GM12878 (cell line): ENCODE measurements around the gene ITGA1. TPM values are rescaled to one million over a fixed set of nuclear protein-coding genes. Genes with fewer than 3 reads are reported as not detected.
A peak's percentile ranks its signal among the peaks of the same experiment; 100 is the strongest.

ENCODE experiments used
- ATAC-seq: fragments of 200-7000 bp; cut with Tn5 transposase; 3 replicates; pipeline ENCODE4 v1.9.1; 2020; ENCODE audit warnings: mild to moderate bottlenecking, moderate library complexity
- BruUV-seq: library from RNA; stranded (reverse); fragments of 400-500 nt; replicated peaks from 2 replicates; lab custom pipeline; 2021; lab: Mats Ljungman, UMichigan
- CTCF ChIA-PET: fragments of 300-600 bp; sonication (Branson Sonifier 250); formaldehyde crosslinking; extraction: SDS; loops from one replicate; lab custom pipeline; 2021; ENCODE audit warnings: inconsistent platforms; lab: Yijun Ruan, JAX
- POLR2A ChIA-PET: fragments of 350-600 bp; formaldehyde crosslinking; extraction: SDS; loops from one replicate; lab custom pipeline; 2021; ENCODE audit warnings: inconsistent platforms; lab: Charles Lee
- RAD21 ChIA-PET: fragments of 300-600 bp; sonication (Branson Sonifier 250); formaldehyde crosslinking; loops from one replicate; lab custom pipeline; 2023; ENCODE audit warnings: antibody characterized with exemption; ENCODE audit not compliant: unreplicated experiment; lab: Charles Lee
- SMC1A ChIA-PET: fragments of 300-600 bp; sonication (Branson Sonifier 250); formaldehyde crosslinking; loops from one replicate; lab custom pipeline; 2023; ENCODE audit not compliant: unreplicated experiment, uncharacterized antibody; lab: Charles Lee
- DNase-seq: peaks from one replicate; pipeline ENCODE4 v3.0.0-alpha.2; 2011; ENCODE audit warnings: low read depth, low spot score
- FAIRE-seq: peaks from 3 replicates; lab custom pipeline; 2011; peaks lifted over from hg19 to GRCh38; lab: Jason Lieb, UNC
- H2AFZ ChIP-seq: 2 replicates; pipeline ENCODE4 v1.6.0; 2011; ENCODE audit warnings: low read depth, low read length, control low read depth; ENCODE audit not compliant: control insufficient read depth
- H3K27ac ChIP-seq: 2 replicates; pipeline ENCODE4 v1.5.1; 2011; ENCODE audit warnings: control low read depth; ENCODE audit not compliant: control insufficient read depth, insufficient read depth
- H3K27me3 ChIP-seq, 2 experiments: replicated peaks in 1 of 2; 2 replicates each; pipeline versions ENCODE4 v1.6.0 to v1.6.1; 2011; ENCODE audit warnings: low read length in 1 of 2; ENCODE audit not compliant: control insufficient read depth in 2 of 2, insufficient read depth in 2 of 2
- H3K36me3 ChIP-seq, 2 experiments: 2 replicates each; pipeline ENCODE4 v1.5.1; 2011; ENCODE audit warnings: low read length in 1 of 2; ENCODE audit not compliant: control insufficient read depth in 2 of 2, insufficient read depth in 2 of 2
- H3K4me1 ChIP-seq: 2 replicates; pipeline ENCODE4 v1.6.1; 2011; ENCODE audit warnings: mild to moderate bottlenecking, low read length, moderate library complexity, mixed read lengths; ENCODE audit not compliant: control insufficient read depth, insufficient read depth
- H3K4me2 ChIP-seq: 2 replicates; pipeline ENCODE4 v1.6.0; 2011; ENCODE audit warnings: control low read depth; ENCODE audit not compliant: control insufficient read depth, insufficient read depth
- H3K4me3 ChIP-seq: fragments of 200-600 bp; sonication (generic); 2 replicates; pipeline ENCODE4 v1.5.1; 2016
- H3K79me2 ChIP-seq: 2 replicates; pipeline ENCODE4 v1.6.0; 2011; ENCODE audit warnings: low read length; ENCODE audit not compliant: control insufficient read depth, insufficient read depth
- H3K9ac ChIP-seq: 2 replicates; pipeline ENCODE4 v1.8.0; 2011; ENCODE audit warnings: low read length, control low read depth, mixed read lengths; ENCODE audit not compliant: control insufficient read depth, insufficient read depth
- H3K9me3 ChIP-seq: replicated peaks from 3 replicates; pipeline ENCODE4 v1.5.1; 2011; ENCODE audit warnings: mild to moderate bottlenecking, low read length; ENCODE audit not compliant: control insufficient read depth, insufficient read depth
- H4K20me1 ChIP-seq: 2 replicates; pipeline ENCODE4 v1.6.0; 2011; ENCODE audit not compliant: control insufficient read depth, insufficient read depth
- CEBPB ChIP-seq, 2 experiments: fragments of 150-350 bp in 1 of 2; IDR thresholded peaks; 2 replicates each; pipeline ENCODE4 v1.6.1; 2012 to 2014; ENCODE audit warnings: low read depth in 2 of 2, low read length in 2 of 2, borderline replicate concordance in 1 of 2, inconsistent platforms in 1 of 2
- RAD21 ChIP-seq: IDR thresholded peaks from 2 replicates; pipeline ENCODE4 v1.6.1; 2011; ENCODE audit warnings: mild to moderate bottlenecking, low read depth, low read length, moderate library complexity; ENCODE audit not compliant: insufficient read depth
- RBBP5 ChIP-seq: fragments of 200-600 bp; sonication (generic); conservative IDR thresholded peaks from 2 replicates; pipeline ENCODE4 v1.6.1; 2016
- SIN3A ChIP-seq: IDR thresholded peaks from 2 replicates; pipeline ENCODE4 v1.6.1; 2012; ENCODE audit warnings: low read depth, low read length, improper control_type of control experiment
- SUZ12 ChIP-seq: fragments of 200-600 bp; sonication (generic); IDR thresholded peaks from one replicate; pipeline ENCODE4 v1.6.1; 2018; ENCODE audit warnings: antibody characterized with exemption, mild to moderate bottlenecking; ENCODE audit not compliant: unreplicated experiment
- TCF3 ChIP-seq: IDR thresholded peaks from 2 replicates; pipeline ENCODE4 v1.6.1; 2012; ENCODE audit warnings: low read depth, mild to moderate bottlenecking, low read length, borderline replicate concordance; ENCODE audit not compliant: insufficient read depth
- ZNF384 ChIP-seq: IDR thresholded peaks from 2 replicates; pipeline ENCODE4 v1.6.1; 2012; ENCODE audit warnings: low read depth, mild to moderate bottlenecking, low read length, improper control_type of control experiment, borderline replicate concordance
- ZNF622 ChIP-seq: fragments of 450-650 bp; IDR thresholded peaks from 2 replicates; pipeline ENCODE4 v1.6.1; 2017; ENCODE audit warnings: mild to moderate bottlenecking, inconsistent platforms
- ZSCAN29 ChIP-seq: fragments of 450-650 bp; IDR thresholded peaks from 2 replicates; pipeline ENCODE4 v1.6.1; 2017; ENCODE audit warnings: mild to moderate bottlenecking, moderate library complexity
- WGBS: methylation state at CpG from one replicate; pipeline ENCODE4 v1.1.6; 2016; ENCODE audit warnings: low lambda C conversion rate; ENCODE audit not compliant: insufficient replicate concordance, insufficient coverage; ENCODE audit errors: missing lambda C conversion rate; 5-methylcytosine and 5-hydroxymethylcytosine counted together
- in situ Hi-C: fragments of 300-500 bp; cut with MboI; formaldehyde crosslinking; loops from 9 replicates; pipeline ENCODE4 v1.14.3; 2018; ENCODE audit warnings: mixed read lengths
- intact Hi-C: fragments of 100-400 bp; cut with micrococcal nuclease; formaldehyde crosslinking; loops from one replicate; pipeline ENCODE4 v1.14.2; 2022; ENCODE audit not compliant: unreplicated experiment
- polyA plus RNA-seq, 11 experiments: library from polyadenylated mRNA; depleted of rRNA in 4 of 11; unstranded in 6 of 11; stranded (reverse) in 5 of 11; fragments of >200 nt; fragmentation: Nextera tagmentation in 4 of 11; fragmentation: Illumina TruSeq in 1 of 11; extraction: Ambion mirVana in 4 of 11; extraction: Trizol in 1 of 11; gene quantifications; 1 replicate in 1 of 11; 2 replicates in 10 of 11; pipeline versions ENCODE4 v1.2.1 to v1.2.3, GENCODE V29; 2011 to 2016; ENCODE audit warnings: inconsistent platforms in 2 of 11, missing spikeins in 2 of 11, low read depth in 1 of 11
- total RNA-seq, 4 experiments: library from RNA; depleted of rRNA in 3 of 4; stranded (reverse); fragments of >200 nt in 3 of 4; fragmentation: Illumina TruSeq in 1 of 4; extraction: Trizol in 1 of 4; gene quantifications; 2 replicates each; pipeline versions ENCODE4 v1.2.1 to v1.2.3, GENCODE V29; 2013 to 2021
- TF ChIP-seq, protein P1 (sequence below): fragments of 450-650 bp; formaldehyde crosslinking; IDR thresholded peaks from 2 replicates; pipeline ENCODE4 v1.4.0; 2020; ENCODE audit warnings: mild to moderate bottlenecking, moderate library complexity
- TF ChIP-seq, protein P2 (sequence below): IDR thresholded peaks from 2 replicates; pipeline ENCODE4 v1.6.1; 2012; ENCODE audit warnings: mild to moderate bottlenecking, low read depth, low read length
- TF ChIP-seq, protein P3 (sequence below): IDR thresholded peaks from 2 replicates; pipeline ENCODE4 v1.6.1; 2011; ENCODE audit warnings: low read depth, low read length, improper control_type of control experiment, borderline replicate concordance

The ITGA1 gene
- total and polyA plus RNA-seq, 10 of the 15 experiments (the other 5 are each of a cell fraction or from before 2014, with no cell fraction given) = 0.02 to 0.56 (median 0.19) TPM

DNA sequence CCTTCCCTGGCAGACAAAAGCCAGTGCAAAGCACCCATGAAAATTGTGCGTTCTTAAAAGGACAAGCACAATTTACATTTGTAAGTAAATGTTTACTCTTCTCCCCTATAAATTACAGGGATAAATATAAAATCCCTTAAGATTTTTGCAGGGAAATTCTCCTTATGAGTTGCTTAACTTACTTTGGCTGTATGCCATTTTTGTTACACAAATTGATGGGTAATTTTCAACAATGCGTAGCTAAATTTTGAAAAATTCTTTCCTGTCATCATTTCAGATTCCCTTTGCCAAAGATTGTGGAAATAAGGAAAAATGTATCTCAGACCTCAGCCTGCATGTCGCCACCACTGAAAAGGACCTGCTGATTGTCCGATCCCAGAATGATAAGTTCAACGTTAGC, 137.3 kb downstream of the ITGA1 start (continued):
- TF ChIP-seq, protein P1, sequence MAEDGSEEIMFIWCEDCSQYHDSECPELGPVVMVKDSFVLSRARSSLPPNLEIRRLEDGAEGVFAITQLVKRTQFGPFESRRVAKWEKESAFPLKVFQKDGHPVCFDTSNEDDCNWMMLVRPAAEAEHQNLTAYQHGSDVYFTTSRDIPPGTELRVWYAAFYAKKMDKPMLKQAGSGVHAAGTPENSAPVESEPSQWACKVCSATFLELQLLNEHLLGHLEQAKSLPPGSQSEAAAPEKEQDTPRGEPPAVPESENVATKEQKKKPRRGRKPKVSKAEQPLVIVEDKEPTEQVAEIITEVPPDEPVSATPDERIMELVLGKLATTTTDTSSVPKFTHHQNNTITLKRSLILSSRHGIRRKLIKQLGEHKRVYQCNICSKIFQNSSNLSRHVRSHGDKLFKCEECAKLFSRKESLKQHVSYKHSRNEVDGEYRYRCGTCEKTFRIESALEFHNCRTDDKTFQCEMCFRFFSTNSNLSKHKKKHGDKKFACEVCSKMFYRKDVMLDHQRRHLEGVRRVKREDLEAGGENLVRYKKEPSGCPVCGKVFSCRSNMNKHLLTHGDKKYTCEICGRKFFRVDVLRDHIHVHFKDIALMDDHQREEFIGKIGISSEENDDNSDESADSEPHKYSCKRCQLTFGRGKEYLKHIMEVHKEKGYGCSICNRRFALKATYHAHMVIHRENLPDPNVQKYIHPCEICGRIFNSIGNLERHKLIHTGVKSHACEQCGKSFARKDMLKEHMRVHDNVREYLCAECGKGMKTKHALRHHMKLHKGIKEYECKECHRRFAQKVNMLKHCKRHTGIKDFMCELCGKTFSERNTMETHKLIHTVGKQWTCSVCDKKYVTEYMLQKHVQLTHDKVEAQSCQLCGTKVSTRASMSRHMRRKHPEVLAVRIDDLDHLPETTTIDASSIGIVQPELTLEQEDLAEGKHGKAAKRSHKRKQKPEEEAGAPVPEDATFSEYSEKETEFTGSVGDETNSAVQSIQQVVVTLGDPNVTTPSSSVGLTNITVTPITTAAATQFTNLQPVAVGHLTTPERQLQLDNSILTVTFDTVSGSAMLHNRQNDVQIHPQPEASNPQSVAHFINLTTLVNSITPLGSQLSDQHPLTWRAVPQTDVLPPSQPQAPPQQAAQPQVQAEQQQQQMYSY (CRISPR knock-in tag) = no peak
- TF ChIP-seq CEBPB (IDR thresholded peaks at IDR 0.05; ENCODE audit: borderline replicate concordance in 1 of 2, low read depth in 2 of 2, low read length in 2 of 2) = no peak
- no peak for TF ChIP-seq ZNF622
- no peak for TF ChIP-seq TCF3
- TF ChIP-seq, all 136 proteins: peak for 0

DNA sequence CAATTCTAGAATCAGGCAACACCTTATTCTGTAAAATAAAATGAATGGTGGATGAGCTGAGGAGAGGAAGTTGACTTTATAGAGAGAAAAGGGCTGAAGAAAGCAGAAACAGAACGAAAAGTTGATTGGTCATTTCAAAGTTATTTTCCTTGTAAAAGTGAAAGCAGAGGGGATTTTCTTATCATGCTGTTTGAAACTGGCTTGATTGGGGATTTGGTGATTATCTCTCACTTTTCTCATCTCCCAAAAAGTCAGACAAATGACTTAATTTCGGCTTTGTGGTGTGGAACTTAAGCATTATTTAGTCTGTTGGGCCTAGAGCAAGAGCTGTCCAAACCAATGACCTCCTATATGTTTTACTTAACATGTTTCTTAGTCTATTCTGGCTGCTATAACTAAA, 141.0 kb downstream of the ITGA1 start:
- peak overlapping the region; percentile 30 for H2AFZ ChIP-seq
- DNase-seq = no peak
- no peaks in the 10 kb centered on the region for H3K79me2 ChIP-seq
- ChIA-PET SMC1A (no interaction called here), POLR2A (no interaction called here), RAD21 (no interaction called here), CTCF (interaction anchor here (3.0 kb wide), 1 partner anchor 20 kb away, joined by 9 read pairs; no protein-coding TSS in a partner anchor)
- no peaks in the 10 kb centered on the region for H4K20me1 ChIP-seq
- BruUV-seq = no TSS peak
- no peaks in the 10 kb centered on the region for H3K9me3 ChIP-seq
- in situ Hi-C loops = no loop called here
- H3K4me1 ChIP-seq = no peaks in the 10 kb centered on the region
- H3K9ac ChIP-seq = no peak overlapping the region
- no peak overlapping the region for H3K4me2 ChIP-seq
- intact Hi-C loops = no loop called here
- H3K27me3 ChIP-seq = no peaks in the 10 kb centered on the region
- WGBS = 0% methylated on average over 2 of the region's 2 CpGs
- peak; percentile 55 for ATAC-seq
- peak; percentile 80 for FAIRE-seq
- H3K36me3 ChIP-seq = no peaks in the 10 kb centered on the region
- no peak overlapping the region for H3K27ac ChIP-seq
- H3K4me3 ChIP-seq = no peak overlapping the region
- no peak for TF ChIP-seq ZNF384
- no peak for TF ChIP-seq RAD21
- TF ChIP-seq ZSCAN29 = no peak
- no peak for TF ChIP-seq SIN3A
- no peak for TF ChIP-seq SUZ12
- TF ChIP-seq, protein P2, sequence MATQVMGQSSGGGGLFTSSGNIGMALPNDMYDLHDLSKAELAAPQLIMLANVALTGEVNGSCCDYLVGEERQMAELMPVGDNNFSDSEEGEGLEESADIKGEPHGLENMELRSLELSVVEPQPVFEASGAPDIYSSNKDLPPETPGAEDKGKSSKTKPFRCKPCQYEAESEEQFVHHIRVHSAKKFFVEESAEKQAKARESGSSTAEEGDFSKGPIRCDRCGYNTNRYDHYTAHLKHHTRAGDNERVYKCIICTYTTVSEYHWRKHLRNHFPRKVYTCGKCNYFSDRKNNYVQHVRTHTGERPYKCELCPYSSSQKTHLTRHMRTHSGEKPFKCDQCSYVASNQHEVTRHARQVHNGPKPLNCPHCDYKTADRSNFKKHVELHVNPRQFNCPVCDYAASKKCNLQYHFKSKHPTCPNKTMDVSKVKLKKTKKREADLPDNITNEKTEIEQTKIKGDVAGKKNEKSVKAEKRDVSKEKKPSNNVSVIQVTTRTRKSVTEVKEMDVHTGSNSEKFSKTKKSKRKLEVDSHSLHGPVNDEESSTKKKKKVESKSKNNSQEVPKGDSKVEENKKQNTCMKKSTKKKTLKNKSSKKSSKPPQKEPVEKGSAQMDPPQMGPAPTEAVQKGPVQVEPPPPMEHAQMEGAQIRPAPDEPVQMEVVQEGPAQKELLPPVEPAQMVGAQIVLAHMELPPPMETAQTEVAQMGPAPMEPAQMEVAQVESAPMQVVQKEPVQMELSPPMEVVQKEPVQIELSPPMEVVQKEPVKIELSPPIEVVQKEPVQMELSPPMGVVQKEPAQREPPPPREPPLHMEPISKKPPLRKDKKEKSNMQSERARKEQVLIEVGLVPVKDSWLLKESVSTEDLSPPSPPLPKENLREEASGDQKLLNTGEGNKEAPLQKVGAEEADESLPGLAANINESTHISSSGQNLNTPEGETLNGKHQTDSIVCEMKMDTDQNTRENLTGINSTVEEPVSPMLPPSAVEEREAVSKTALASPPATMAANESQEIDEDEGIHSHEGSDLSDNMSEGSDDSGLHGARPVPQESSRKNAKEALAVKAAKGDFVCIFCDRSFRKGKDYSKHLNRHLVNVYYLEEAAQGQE = no peak
- TF ChIP-seq, protein P3, sequence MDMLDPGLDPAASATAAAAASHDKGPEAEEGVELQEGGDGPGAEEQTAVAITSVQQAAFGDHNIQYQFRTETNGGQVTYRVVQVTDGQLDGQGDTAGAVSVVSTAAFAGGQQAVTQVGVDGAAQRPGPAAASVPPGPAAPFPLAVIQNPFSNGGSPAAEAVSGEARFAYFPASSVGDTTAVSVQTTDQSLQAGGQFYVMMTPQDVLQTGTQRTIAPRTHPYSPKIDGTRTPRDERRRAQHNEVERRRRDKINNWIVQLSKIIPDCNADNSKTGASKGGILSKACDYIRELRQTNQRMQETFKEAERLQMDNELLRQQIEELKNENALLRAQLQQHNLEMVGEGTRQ = no peak
- no peak for TF ChIP-seq RBBP5
